ENCODE data around the gene SREK1IP1.
"Not testable (repeated sequence)": the region's sequence is repeated elsewhere in the genome, so short reads cannot be mapped to it uniquely, and the experiment has no call there.

The SREK1IP1 gene

DNA sequence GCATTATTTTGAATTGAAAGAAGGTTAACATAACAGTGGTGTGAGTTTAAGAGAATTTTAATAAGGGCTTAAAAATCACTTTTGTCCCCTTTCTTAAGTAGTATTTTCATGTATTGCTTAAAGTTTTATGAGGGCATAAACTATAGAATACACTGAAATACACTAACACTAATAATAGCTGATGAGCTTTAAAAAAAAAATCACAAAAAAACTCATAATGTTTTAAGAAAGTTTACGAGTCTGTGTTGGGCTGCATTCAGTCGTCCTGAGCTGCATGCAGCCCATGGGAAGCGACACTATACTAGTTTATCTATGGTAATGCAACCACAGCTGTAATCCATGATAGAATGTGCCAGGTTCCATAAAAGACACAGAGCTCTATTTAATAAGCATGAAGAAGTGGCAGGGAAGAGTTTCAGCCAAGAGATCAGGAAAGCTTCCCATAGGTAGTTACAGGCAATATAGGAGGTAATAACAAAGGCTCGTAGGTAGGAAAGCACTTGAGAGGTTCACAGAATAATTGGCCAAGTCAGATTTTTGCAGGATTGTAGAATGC is 4.5 kb downstream of the SREK1IP1 start:
- no peak for DNase-seq (ENCODE audit: low read depth)

DNA sequence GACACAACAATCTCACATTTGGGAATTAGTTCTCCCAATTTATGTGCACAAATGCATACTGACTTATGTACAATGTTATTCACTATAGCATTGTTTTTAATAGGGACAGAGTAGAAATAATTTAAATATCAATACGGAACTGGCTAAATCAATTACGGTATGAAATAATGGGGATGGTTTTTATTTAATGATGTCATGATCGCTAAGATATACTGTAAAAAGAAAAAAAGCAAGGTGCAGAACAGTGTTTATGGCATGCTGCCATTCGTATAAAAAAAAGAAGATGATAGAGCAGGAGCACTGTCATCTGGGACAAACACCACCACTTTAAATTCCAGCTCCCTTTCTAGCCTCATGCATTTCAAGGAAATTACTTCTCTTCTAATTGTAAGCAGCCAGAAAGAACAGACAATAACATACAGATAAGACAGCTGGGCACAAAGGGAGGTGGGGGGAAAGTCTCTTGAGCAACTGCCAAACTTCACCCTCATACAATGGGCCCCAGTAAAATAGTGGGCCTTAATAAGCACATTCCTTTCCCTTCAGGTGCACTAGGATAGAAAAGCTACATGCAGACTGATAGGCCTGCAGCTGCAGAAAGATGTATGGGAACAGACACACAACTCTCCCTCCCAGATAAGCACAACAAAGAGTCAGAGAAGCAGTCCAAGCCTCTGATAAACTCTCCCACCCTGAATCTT is 8.4 kb downstream of the SREK1IP1 start:
- no peak for DNase-seq (ENCODE audit: low read depth)

DNA sequence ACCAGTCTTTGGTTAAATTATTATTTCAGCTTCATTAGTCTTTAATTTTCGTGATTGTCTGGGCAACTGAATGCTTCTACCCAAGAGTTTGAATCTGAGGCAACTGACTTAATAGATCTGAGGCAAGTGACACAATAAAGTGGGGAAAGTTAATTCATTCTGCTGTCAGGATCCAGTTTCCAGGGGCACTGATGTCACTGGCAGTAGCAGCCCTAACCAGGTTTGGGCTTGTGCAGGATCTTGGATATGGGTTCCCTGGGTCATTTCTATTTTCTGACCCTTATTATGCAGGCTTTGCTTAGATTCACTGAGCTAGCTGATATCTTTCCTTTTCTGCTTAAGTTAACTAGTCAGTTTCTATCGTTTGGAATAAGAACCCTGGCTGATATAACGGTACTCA is 9.6 kb downstream of the SREK1IP1 start:
- no peak for DNase-seq (ENCODE audit: low read depth)

DNA sequence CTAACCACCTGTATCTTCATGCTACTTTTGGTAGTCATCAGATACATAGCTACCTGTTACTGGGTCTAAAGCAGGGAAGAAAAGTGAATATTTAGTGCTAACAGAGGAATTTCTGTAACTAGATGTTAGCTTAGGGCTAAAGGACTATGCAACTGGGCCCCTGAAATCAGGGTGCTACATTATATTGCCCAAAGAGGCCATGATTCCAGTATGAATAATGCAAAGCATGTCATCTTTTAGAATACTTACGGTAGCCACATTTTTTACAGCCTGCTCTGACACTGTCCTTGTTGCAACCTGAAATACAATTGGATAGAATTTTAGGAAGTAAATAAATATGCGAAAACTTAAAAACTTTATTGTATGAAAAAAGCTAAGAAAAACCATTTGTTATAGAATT is 14.4 kb downstream of the SREK1IP1 start:
- no peak for DNase-seq (ENCODE audit: low read depth)

DNA sequence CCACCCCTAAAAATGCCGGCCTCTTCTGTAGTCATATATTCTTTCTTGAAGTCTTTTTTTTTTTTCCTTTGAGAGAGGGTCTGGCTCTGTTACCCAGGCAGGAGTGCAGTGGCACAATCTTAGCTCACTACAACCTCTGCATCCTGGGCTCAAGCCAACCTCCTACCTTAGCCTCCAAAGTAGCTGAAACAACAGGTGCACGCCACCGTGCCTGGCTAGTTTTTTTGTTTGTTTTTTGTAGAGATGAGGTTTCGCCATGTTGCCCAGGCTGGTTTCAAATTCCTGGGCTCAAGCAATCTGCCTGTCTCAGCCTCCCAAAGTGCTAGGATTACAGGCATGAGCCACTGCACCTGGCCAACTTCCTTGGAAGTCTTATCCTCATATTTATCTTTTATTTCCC is 19.1 kb downstream of the SREK1IP1 start:
- DNase-seq (ENCODE audit: low read depth) = no peak

DNA sequence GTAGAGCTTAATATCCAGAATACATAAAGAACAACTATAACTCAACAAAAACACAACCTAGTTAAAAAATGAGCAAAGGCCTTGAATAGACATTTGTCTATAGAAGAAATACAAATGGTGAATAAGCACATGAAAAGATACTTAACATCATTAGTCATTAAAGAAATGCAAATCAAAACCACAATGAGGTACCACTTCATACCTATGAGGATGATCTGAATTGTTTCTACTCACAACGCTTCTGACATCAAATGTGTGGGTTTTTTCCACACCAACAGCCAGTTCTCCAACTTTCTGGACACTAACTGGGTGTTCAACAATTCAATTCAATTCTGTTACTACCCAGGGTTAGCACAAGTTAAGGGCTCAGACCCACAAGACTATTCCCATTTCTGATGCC is 22.0 kb downstream of the SREK1IP1 start:
- DNase-seq (ENCODE audit: low read depth) = peak; percentile 22

DNA sequence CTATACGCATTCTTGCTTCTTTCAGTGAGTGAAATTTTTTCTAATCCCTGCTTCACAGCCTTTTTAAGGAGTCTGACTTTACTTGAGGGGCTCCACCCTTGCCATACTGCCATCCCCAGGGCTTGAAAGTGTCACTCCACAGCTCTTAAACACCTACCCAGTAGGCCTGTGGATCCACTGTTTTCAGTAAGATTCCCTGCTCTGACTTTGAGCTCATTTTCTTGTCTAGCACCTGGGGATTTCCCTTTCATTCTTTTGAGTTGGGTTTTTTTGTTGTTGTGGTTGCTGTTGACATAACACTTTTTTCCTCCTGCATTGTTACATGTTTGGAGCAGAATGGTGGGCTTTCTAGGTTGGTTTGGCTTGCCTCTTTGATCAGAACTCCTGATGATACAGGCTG is 23.6 kb downstream of the SREK1IP1 start:
- no peak for DNase-seq (ENCODE audit: low read depth)

DNA sequence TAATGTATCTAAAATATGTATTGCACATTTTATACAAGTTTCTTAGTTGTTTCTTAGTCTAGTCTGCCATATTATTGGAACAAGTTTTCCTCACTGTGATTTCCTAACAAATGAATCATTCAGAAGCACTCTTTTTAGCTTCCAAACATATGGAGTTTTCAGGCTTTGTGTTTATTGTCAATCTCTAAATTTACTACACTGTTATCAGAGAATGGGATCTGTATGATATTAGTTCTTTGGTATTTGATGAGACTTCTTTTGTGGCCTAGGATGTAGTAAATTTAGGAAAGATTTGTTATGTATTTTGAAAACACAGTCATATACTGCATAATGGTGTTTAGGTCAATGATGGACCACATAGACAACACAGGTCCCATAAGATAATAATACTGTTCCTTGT is 25.7 kb downstream of the SREK1IP1 start:
- peak; percentile 52 for DNase-seq (ENCODE audit: low read depth)

DNA sequence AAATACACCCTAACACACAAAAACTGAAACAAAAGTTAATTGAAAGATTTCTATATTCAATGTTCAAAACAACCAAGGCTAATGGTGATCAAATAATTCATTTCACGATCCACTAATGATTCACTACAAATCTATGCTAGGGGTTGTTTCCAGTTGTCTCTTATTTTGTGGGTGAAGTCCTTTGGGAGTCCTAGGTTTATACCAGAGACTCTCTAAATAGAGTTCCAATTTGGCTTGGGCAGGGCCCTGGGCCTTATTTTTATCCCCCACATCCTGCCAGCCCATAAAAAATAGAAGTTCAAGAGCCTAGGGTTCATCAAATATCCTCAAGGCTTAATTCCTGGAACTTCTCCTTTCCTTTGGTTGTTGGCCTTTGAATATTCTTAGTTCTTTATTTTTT is 26.1 kb downstream of the SREK1IP1 start:
- no peak for DNase-seq (ENCODE audit: low read depth)

DNA sequence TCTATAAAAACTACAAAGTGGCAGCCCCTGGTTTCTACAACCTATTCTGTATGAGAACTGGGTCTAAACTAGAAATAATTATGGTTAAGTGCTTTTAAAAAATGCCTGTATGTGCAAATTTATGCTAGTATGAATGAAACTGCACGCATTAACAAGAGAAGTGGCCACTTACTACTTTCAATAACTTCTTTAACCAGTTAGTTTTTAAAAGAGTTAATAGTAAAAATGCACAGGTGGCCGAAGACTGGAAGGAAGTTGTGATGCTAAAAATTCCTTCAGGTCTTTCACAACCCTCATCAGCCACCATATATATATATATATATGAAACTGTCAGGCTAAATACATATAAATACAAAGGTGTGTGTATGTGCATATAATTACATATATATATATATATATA is 41.3 kb downstream of the SREK1IP1 start:
- no peak for DNase-seq (ENCODE audit: low read depth)

DNA sequence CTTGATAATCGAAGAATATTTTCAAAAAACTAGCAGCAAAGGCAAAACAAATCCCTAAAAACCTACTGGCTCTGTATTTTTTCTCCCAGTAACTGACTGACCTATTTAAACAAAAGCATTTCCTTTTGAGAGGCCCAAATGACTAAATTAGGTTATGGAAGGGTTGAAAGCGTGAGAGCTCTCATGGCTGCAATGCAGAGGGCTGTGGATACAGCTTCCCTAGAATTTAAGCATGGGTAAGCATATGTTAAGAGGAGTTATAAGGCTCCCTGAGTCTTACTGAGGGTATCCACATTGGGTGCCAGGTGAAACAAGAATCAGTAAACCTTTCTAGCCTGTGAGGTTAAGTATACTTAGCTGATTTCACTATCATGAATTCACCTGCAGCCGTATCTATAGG is 45.9 kb downstream of the SREK1IP1 start:
- DNase-seq (ENCODE audit: low read depth) = no peak

DNA sequence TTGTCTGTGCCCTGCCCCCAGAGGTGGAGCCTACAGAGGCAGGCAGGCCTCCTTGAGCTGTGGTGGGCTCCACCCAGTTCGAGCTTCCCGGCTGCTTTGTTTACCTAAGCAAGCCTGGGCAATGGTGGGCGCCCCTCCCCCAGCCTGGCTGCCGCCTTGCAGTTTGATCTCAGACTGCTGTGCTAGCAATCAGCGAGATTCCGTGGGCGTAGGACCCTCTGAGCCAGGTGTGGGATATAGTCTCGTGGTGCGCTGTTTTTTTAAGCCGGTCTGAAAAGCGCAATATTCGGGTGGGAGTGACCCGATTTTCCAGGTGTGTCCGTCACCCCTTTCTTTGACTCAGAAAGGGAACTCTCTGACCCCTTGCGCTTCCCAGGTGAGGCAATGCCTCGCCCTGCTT is 54.0 kb downstream of the SREK1IP1 start:
- not testable (repeated sequence) for DNase-seq (ENCODE audit: low read depth)

DNA sequence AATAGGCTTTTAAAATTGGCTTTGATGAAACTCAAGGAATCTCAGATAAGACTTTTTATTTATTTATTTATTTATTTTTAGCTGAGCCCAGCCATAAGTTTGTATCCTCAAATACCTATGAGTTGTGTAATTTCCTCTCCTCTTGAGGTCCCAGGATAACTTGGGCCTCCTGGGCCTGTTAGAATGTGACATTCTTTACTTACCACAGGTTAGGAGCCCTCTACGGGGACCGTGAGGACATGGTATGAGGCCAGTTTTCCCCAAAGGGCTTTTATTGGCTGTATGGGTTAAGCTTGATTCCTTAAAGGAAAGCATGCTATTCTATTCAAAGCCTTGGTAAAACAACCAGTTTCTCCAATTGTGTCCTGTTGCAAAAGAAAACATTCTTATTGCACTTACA is 61.3 kb downstream of the SREK1IP1 start:
- DNase-seq (ENCODE audit: low read depth) = peak; percentile 14

DNA sequence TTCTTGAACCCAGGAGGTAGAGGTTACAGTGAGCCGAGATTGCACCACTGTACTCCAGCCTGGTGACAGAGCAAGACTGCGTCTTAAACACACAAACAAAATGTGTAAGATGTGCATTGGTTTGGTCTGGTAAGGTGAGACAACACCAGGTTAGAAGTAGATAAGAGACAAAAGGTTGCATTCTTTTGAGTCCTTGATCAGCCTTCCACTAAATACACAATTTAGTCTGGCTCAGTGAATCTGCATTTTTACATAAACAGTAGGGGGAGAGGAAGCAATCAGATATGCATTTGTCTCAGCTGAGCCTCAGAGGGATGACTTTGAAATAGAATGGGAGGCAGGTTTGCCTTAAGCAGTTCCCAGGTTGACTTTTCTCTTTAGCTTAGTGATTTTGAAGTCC is 62.4 kb downstream of the SREK1IP1 start:
- not testable (repeated sequence) for DNase-seq (ENCODE audit: low read depth)

DNA sequence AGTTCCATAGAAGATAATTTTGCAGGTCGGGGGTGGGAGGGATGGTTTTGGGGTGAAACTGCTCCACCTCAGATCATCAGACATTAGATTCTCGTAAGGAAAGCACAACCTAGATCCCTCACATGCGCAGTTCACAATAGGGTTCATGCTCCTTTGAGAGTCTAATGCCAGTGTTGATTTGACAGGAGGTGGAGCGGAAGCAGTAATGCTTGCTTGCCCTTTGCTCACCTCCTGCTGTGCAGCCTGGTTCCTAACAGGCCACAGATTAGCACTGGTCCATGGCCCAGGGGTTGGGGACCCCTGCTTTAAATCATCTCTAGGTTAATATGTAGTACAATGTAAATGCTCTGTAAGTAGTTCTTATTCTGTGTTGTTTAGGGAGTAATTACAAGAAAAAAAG is 67.7 kb downstream of the SREK1IP1 start:
- DNase-seq (ENCODE audit: low read depth) = no peak

DNA sequence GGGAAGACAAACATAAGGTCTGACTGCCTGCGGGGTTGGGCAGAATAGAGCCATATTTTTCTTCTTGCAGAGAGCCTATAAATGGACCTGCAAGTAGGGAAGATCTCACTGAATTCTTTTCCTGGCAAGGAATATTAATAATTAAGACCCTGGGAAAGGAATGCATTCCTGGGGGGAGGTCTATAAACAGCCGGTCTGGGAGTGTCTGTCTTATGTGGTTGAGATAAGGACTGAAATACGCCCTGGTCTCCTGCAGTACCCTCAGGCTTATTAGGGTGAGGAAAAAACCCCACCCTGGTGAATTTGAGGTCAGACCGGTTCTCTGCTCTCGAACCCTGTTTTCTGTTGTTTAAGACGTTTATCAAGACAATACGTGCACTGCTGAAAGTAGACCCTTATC is 72.1 kb downstream of the SREK1IP1 start:
- DNase-seq (ENCODE audit: low read depth) = not testable (repeated sequence)

DNA sequence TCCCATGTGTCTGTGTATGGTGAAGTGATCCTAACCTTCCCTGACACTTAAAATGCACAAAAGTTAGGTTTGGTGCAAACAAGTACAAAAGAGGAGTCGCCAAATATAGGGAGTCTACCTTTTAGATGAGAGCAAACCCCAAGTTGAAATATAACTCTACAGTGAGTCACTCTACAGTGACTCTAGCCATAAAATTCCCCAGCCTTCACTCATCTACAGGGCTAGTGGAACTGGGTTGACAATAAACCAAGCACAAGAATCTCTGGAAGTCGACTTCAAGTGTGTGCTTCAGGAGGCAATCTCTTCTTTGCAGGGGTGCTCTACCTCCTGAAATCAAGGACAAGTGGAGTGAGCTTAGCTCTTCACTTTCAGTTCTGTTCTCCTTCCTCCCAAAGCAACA is 74.9 kb downstream of the SREK1IP1 start:
- peak; percentile 21 for DNase-seq (ENCODE audit: low read depth)

DNA sequence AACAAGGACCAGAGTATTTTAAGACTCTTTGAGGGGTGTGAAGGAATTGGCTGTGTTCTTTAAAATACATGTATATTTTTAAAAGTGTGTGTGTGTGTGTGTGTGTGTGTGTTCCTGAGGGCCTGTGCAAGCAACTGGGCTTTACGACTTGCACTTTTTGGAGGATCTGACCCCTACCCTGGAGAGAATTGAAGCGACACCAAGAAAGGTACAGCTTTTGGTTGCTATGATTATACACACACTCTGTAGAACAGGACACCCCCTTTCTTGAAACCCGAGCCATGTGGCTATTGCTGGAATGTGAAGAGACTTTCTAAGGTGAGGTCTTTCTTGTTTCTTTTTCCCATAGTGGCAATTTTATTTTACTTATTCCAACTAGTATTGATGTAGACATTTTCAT is 77.2 kb downstream of the SREK1IP1 start:
- DNase-seq (ENCODE audit: low read depth) = no peak

DNA sequence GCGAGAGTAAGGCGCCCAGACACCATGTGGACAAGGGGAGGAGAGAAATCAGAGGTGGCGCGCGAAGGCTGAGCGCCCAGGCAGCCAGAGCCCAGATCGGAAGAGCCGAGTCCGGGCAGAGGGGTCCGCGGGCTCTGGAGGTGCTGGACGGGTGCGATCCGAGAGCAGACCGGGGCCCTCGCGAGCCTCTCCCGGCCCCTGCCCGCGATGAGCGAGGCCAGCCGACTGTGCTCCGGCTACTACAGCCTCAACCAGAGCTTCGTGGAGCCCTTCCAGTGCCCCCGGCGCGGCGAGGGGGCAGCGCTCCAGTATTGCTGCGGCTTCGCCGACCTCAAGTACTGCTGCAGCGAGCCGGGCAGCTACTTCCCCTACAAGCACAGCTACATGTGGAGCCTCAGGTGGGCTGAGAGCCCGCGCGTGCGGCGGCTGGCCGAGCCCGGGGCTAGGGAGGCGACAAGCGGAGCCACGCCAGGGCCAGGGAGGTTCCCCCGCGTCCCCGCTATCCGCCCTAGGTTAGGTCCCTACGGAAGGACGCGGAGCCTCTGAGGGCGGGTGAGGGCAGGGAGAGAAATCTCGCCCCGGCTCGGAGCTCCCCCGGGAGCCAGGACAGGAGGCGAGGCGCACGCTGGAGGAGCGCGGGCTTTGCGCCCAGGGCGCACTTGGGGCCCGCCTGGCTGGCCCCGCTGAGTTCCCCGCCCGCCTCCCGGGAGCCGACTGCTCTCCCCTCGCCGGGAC is 77.9 kb downstream of the SREK1IP1 start, which contains the start of gene SHISAL2B:
Gene SHISAL2B, plus strand, starts transcription at position 87 of the 735 bp plus-strand sequence. Its CDS starts 121 bp downstream, at position 208.
- DNase-seq (ENCODE audit: low read depth) = peak; percentile 21

DNA sequence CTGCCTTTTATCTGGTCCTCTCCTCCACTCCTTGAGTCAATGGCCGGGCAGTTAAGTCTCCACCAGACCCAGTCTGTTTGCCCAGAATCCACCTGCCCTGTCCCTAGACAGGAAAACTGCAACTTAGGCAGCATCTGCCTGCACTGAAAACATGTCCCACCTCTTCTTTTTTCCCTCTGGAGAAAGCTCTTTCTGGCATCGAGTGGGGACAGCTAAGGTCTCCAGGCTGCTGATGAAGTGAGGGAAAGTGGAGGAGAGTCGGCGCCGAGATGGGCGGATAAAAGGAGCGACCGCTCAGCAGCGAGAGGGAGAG is 78.4 kb downstream of the SREK1IP1 start:
- DNase-seq (ENCODE audit: low read depth) = no peak

DNA sequence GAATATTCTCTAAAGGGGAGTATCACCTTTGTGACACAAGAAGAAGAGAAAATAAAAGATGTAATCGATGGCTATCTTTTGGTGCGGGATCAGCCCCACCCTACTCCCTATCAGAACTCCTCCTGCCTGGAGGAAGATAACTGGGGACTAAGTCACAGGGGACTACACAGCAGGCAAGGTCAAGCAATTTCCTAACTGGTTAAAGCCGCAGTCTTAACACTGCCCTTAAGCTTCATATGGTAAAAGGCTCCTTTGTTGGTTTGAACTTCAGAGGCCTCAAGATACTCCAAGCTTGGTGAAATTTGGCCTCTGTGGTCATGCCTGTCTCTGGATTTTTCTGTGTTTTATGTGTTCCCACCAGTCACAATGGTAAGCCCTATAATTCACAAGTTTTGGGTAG is 79.5 kb downstream of the SREK1IP1 start:
- DNase-seq (ENCODE audit: low read depth) = no peak

DNA sequence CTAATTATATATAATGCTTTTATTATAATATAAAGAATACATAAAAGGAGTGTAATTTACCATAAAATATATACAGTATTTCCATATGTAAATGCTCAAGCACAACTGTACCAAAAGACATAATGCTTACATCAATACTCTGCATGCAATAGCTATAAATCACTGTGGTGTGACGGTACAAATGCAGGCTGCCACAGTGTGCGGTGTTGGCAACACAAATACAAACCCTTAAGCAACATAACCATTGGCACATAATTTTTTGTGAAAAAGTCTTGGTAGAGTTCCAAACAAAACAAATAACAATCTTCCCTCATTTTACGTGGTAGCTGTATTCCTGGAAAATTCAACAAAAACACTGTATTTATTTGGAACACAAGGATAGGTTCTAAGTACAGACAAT is 80.1 kb downstream of the SREK1IP1 start:
- DNase-seq (ENCODE audit: low read depth) = no peak

DNA sequence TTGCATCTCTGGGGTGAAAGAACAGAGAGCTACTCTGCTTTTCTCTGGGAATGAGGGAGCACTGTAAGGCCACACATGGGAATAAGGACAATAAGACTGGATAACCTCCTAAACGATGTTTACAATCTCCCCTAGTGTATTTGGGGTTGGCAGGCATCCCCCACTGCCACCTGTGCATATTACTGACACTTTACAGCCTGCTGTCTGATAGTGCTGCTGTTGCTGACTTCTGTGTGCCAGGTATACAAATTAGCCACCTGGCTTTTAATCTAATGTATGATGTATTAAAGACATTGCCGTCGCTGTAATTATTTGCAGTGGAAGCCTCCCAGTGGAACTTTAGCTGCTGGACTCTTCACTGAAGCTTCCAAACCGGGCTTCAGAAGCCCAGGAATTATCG is 82.6 kb downstream of the SREK1IP1 start:
- no peak for DNase-seq (ENCODE audit: low read depth)

DNA sequence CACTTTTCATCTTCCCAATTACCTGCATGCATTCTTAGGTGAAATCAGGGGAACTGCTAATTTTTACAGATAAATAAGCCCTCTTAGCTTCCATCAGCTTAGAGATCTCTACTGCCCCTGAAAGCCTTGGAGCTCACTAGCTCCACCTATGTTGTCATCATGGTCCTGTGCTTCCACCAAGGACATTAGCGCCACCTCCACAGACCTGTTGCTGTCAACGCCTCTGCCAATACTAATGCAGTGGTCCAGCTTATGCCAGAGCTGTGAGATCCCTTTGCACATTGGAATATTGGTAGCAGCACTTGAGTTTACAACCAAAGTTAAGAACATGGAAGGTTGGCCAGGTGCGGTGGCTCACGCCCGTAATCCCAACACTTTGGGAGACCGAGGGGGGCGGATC is 85.9 kb downstream of the SREK1IP1 start:
- DNase-seq (ENCODE audit: low read depth) = no peak
